Endometrial microvascular endothelial cells (primary cell): Measurements from ENCODE around the gene LINGO4. TPM values are rescaled to one million over a fixed set of nuclear protein-coding genes. Genes with fewer than 3 reads are reported as not detected.

Source experiments
- in situ Hi-C: cut with HindIII; loops from 2 replicates; pipeline ENCODE4 v1.10.0; 2017; ENCODE audit warnings: low sequenced_read_pairs, low pct_unique_long_range_greater_than_20kb; ENCODE audit errors: inconsistent ontology term
- total RNA-seq: library from RNA; depleted of rRNA; stranded (reverse); fragments of >200 nt; gene quantifications from one replicate; pipeline ENCODE4 v1.2.3, GENCODE V29; 2015; ENCODE audit errors: inconsistent ontology term

LINGO4 gene
- not detected for total RNA-seq

GRCh38 chr1:151805066-151805820 is at the start of gene LINGO4:
Gene LINGO4 (minus strand): TSS chr1:151805419. CDS start chr1:151802704, 2,715 bp downstream.
- in situ Hi-C loops: no loop called here

DNA sequence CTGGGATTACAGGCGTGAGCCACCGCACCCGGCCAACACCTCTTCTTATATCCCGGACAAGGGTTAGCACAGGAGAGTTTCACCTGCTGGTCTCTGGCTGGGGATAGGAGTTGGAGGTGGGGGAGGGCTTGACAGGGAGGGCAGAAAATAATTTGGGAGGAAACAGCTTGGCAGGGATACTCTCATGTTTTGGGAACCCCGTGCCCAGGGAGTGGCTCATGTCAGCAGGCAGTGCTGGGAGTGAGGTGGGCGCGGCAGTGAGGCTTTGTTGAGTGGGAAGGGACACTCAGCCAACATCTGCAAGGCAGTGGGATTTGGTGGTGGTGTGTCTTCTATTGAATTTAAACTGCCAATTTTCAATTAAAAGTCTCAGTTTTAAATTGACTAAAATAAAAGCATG is 49.4 kb upstream of the LINGO4 start:
- in situ Hi-C loops: no loop called here

DNA sequence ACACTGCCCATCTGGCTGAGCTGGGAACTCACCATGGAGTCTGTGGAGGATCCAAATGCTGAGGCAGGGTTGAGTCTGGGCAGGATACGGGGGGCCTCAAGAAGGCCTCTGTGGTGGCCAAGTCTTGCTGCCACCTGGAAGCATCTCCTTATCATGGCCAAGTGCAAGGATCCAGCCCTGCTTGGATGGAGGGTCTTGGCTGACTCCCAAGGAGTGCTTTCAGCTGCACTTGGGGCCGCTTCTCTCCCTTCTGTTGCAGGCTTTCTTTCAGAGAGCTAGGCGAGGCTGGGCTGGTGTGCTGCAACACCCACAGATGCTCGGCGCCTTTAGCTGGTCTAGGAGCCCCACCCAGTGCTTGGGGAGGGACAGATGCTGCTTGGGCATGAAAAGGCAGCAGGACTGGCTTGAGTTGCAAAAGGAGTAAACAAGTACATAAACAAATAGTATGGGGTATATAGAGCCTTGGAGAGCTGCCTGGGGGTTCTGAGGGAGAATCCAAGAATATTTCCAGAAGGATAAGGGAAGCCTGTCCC is 48.3 kb upstream of the LINGO4 start, which contains the start of gene THEM5:
Gene THEM5 (minus strand): TSS at position 302 of the 533 bp plus-strand sequence. CDS start 147 bp downstream, at position 155.
- in situ Hi-C loops: no loop called here

GRCh38 chr1:151852733-151853132 is 47.5 kb upstream of the LINGO4 start:
- in situ Hi-C loops: no loop called here

- in situ Hi-C loops: no loop called here
Observed at GRCh38 chr1:151851886-151852285, 46.7 kb upstream of the LINGO4 start.

- in situ Hi-C loops: loop anchor here (10.0 kb wide), 1 partner anchor 215 kb away; no protein-coding TSS in a partner anchor
Observed at GRCh38 chr1:151849871-151850270, 44.7 kb upstream of the LINGO4 start.

- in situ Hi-C loops: loop anchor here (10.0 kb wide), 1 partner anchor 214 kb away; no protein-coding TSS in a partner anchor
Observed at GRCh38 chr1:151849126-151849525, 43.9 kb upstream of the LINGO4 start.

- in situ Hi-C loops: loop anchor here (10.0 kb wide), 1 partner anchor 213 kb away; no protein-coding TSS in a partner anchor
Observed at GRCh38 chr1:151847867-151848596, 42.8 kb upstream of the LINGO4 start.

DNA sequence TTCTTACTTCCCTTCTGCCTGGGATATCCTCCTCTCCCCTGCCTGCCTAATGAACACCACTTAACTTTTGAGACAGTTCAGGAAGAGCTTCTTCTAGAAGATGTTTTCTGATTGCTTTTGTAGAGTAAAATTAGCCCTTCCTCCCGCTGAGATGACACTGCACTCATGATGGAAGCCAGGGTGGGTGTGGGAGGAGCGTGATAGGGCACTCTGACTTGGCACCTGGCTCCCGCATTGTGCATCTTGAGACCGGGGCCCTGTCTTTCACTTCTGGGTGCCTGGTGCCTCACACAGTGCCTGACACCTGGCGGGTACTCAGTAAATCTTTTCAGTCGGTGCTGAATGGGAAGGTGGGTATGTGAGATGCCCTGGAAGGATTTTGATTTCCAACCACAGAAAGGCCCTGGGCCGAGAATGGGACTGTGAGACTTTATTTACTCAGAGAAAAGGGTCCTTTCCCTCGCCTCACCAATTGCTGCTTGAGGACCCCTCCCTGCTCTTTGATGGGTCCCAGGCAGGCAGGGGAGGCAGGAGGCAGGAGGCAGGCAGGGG is 41.5 kb upstream of the LINGO4 start:
- in situ Hi-C loops: loop anchor here (10.0 kb wide), 1 partner anchor 212 kb away; no protein-coding TSS in a partner anchor

- in situ Hi-C loops: loop anchor here (10.0 kb wide), 1 partner anchor 211 kb away; no protein-coding TSS in a partner anchor
Observed at GRCh38 chr1:151846062-151846568, 40.9 kb upstream of the LINGO4 start.

DNA sequence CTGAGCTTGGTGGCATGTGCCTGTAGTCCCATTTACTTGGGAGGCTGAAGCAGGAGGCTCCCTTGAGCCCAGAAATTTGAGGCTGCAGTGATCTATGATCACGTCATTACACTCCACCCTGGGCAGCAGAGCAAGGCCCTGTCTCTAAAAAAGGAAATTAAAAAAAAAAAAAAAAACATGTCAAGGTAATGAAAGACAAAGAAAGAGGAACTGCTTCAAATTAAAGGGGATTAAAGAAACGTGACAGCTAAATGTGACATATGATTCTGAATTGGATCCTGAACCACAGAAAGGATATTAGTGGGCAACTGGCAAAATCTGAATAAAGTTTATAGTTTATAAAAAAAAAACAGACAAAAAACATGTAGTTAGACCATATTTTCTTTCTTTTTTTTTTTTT is 38.2 kb upstream of the LINGO4 start:
- in situ Hi-C loops: loop anchor here (10.0 kb wide), 1 partner anchor 209 kb away; no protein-coding TSS in a partner anchor

DNA sequence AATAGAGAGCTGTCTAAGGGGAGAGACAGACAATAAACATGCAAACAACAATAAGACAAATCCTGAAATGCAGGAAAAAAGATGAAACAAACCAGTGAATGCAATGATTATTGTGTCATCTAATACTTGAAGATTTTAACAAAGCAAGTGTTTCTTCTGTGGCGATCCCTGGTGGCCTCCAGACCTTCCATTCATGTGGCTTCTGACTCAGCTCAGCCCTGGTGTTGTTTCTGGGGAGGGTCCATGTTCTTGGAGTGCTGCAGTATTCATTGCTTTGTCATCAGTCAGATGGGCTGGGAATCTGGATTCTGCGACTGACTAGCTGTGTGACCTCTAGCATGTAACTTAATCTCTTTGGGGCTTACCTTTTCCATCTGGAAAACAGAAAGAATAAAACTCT is 35.9 kb upstream of the LINGO4 start:
- in situ Hi-C loops: loop anchor here (10.0 kb wide), 1 partner anchor 206 kb away; no protein-coding TSS in a partner anchor

DNA sequence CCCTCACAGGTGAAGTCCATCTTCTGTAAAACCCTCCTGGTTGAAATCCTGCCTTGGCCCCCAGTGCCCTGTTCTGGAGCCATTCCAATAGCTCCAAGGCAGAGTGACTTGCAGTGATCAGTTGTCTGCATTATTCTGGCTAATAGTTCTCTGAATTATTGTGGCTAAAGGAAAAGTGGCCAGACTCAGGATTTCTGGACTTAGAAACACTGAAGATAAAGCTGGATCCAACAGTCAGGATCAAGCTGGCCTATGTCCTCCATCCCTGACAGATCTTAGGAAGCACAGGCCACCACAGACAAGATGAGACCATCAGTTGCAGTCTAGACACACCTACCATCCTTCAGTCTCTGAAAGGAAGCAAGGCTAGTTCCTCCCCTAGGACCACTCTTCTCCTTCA is 35.2 kb upstream of the LINGO4 start:
- in situ Hi-C loops: loop anchor here (10.0 kb wide), 1 partner anchor 206 kb away; no protein-coding TSS in a partner anchor

DNA sequence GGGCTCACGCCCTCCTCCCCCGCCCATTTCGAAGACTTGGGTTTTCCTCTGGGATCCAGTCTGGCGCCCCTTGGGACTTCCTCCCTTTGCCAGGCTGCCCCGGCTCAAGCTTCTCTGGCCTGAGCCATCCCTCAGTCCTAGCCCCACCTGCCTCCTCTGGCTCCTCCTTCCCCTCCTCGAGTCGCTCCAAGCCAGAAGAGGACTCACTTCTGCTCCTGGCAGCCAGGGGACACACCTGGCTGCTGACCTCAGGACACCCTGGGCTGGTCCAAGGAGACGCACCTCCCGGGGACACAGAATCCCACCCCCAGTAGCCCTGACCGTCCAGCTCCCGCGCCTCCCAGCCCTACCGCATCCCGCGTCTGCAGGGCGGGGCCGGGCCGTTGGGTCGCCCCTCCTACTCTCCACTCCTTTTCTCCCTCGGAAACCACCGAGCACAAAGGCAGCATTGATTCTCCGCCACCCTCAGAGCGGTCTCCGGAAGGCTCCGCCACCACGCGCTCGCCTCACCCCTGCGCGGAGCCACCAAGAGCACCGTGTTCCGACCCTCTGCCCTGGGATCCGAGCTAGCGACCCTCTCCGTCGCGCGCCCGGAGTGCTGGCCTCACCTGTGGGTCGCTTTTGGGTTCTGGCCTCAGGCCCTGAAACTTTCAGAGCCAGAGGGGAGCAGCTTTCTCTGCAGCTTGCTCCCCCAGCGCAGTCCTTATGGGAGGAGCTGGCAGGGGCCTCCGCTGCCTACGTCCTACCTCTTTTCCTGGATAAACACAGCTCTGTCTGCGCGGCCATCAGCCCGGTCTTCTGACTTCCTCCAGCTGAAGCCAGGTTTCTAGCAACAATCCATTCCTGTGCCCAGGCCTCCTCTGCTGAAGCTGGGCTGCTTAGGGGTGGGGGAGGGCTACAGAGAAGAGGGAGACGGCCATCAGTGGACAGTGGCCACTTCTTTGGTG is 34.5 kb upstream of the LINGO4 start, which contains the start of gene C2CD4D:
Gene C2CD4D (minus strand): TSS at position 364 of the 947 bp plus-strand sequence. CDS start 831 bp downstream, outside the sequence.
- in situ Hi-C loops: loop anchor here (10.0 kb wide), 1 partner anchor 205 kb away; no protein-coding TSS in a partner anchor

GRCh38 chr1:151839082-151839412 is 33.8 kb upstream of the LINGO4 start:
- in situ Hi-C loops: no loop called here

DNA sequence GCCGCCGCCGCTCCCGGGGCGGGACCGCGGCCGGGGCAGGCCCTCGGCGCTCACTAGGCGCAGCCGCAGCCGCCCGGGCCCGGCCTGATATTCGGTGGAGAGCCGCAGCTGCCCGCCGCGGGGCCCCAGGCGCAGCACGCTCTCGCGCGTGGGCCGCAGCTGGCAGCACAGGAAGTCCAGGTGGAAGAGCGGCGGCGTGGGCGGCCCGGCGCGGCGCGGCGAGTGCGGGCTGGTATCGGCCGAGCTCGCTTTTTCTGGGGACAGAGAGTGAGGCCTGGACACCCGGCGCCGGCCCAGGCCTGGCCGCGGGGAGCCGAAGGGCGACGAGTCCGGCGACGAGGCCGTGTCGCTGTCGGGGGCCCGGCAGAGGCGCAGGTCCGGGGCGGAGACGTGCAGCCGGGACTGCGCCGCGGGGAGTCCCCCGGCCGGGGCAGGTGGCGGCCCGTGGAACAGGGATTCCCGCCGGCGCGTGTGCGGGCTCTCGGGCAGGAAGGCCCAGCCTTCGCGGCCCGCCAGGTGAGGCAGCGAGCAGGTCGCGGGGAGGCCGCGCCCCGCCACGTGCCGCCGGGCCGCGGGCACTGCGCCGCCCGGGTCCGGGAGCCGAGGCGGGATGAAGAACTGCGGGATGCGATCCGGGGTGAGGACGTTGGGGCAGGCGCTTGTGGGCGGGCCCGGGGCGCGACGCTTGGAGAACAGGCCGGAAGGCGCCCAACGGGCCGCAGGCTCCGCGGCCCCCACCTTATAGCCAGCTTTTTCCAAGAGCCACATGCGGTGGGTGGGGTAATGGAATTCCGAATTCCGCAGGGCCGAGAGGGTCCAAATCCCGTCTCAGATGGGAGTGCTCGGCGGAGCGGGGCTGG is 33.2 kb upstream of the LINGO4 start:
- in situ Hi-C loops: no loop called here

GRCh38 chr1:151837884-151838221 is 32.6 kb upstream of the LINGO4 start:
- in situ Hi-C loops: no loop called here
